Measurements from ENCODE around the gene FLYWCH2.
"Not testable (repeated sequence)": the region's sequence is repeated elsewhere in the genome, so short reads cannot be mapped to it uniquely, and the experiment has no call there.

Gene FLYWCH2

GRCh38 chr16:2915196-2915929, 32.3 kb downstream of the FLYWCH2 start:
- DNase-seq, result no peak

GRCh38 chr16:2919511-2920255, 36.7 kb downstream of the FLYWCH2 start:
- peak; percentile 8 to 31 for DNase-seq

- DNase-seq, result no peak
These were observed 40.5 kb downstream of the FLYWCH2 start for GRCh38 chr16:2923481-2923880.

- DNase-seq, result no peak
These were observed 42.1 kb downstream of the FLYWCH2 start for GRCh38 chr16:2924901-2925755.

- DNase-seq, result no peak
These were observed 43.1 kb downstream of the FLYWCH2 start for GRCh38 chr16:2925951-2926649.

GRCh38 chr16:2926650-2926999, 43.6 kb downstream of the FLYWCH2 start:
- DNase-seq, result no peak

GRCh38 chr16:2927010-2927646, 44.1 kb downstream of the FLYWCH2 start:
- peak; percentile 38 to 79 for DNase-seq

- not testable (repeated sequence) for DNase-seq
These were observed 45.1 kb downstream of the FLYWCH2 start for GRCh38 chr16:2928151-2928550.

GRCh38 chr16:2928796-2929195, 45.8 kb downstream of the FLYWCH2 start:
- no peak for DNase-seq

GRCh38 chr16:2929693-2930092, 46.7 kb downstream of the FLYWCH2 start:
- no peak for DNase-seq

- no peak for DNase-seq
These were observed 47.2 kb downstream of the FLYWCH2 start for GRCh38 chr16:2930236-2930635.

- DNase-seq, result not testable (repeated sequence)
These were observed 48.4 kb downstream of the FLYWCH2 start for GRCh38 chr16:2931231-2931914.

GRCh38 chr16:2933136-2933535, 50.1 kb downstream of the FLYWCH2 start:
- no peak for DNase-seq

GRCh38 chr16:2933701-2934100, 50.7 kb downstream of the FLYWCH2 start:
- DNase-seq, result no peak

GRCh38 chr16:2934450-2934849, 51.4 kb downstream of the FLYWCH2 start:
- no peak for DNase-seq

- DNase-seq, result no peak
These were observed 53.5 kb downstream of the FLYWCH2 start for GRCh38 chr16:2936436-2937011.

GRCh38 chr16:2937170-2937569, 54.2 kb downstream of the FLYWCH2 start:
- no peak for DNase-seq

GRCh38 chr16:2938206-2938605, 55.2 kb downstream of the FLYWCH2 start:
- DNase-seq, result no peak

GRCh38 chr16:2939968-2940367, 57.0 kb downstream of the FLYWCH2 start:
- no peak for DNase-seq

- no peak for DNase-seq
These were observed 59.0 kb downstream of the FLYWCH2 start for GRCh38 chr16:2942045-2942444.

- not testable (repeated sequence) for DNase-seq
These were observed 60.7 kb downstream of the FLYWCH2 start for GRCh38 chr16:2943716-2944115.
